ENCODE results near the gene IRAK2.

IRAK2 gene

GRCh38 chr3:10188804-10189556 is 24.3 kb downstream of the IRAK2 start:
- DNase-seq (ENCODE audit: low read depth in 3 of 3), result no peak

GRCh38 chr3:10189557-10190354 is 25.0 kb downstream of the IRAK2 start:
- peak in 1 of 3 experiments; percentile 47 for DNase-seq (ENCODE audit: low read depth in 3 of 3)

- DNase-seq (ENCODE audit: low read depth in 3 of 3), result peak; percentile 37 to 63 (median 43)
These were observed 28.4 kb downstream of the IRAK2 start for GRCh38 chr3:10192953-10193691.

GRCh38 chr3:10193692-10194327 is 29.1 kb downstream of the IRAK2 start:
- DNase-seq (ENCODE audit: low read depth in 3 of 3), result no peak

GRCh38 chr3:10194328-10195071 is 29.8 kb downstream of the IRAK2 start:
- no peak for DNase-seq (ENCODE audit: low read depth in 3 of 3)

GRCh38 chr3:10195366-10196089 is 30.8 kb downstream of the IRAK2 start:
- DNase-seq (ENCODE audit: low read depth in 3 of 3), result no peak

GRCh38 chr3:10196389-10197052 is 31.8 kb downstream of the IRAK2 start:
- DNase-seq (ENCODE audit: low read depth in 3 of 3), result no peak

- DNase-seq (ENCODE audit: low read depth in 3 of 3), result no peak
These were observed 33.5 kb downstream of the IRAK2 start for GRCh38 chr3:10198226-10198625.

- peak; percentile 31 to 64 (median 45) for DNase-seq (ENCODE audit: low read depth in 3 of 3)
These were observed 34.3 kb downstream of the IRAK2 start for GRCh38 chr3:10198761-10199649.

GRCh38 chr3:10204921-10205320 is 40.2 kb downstream of the IRAK2 start:
- DNase-seq (ENCODE audit: low read depth in 3 of 3), result no peak

GRCh38 chr3:10205451-10206165 is 40.9 kb downstream of the IRAK2 start:
- no peak for DNase-seq (ENCODE audit: low read depth in 3 of 3)

GRCh38 chr3:10206166-10206511 is 41.4 kb downstream of the IRAK2 start:
- no peak for DNase-seq (ENCODE audit: low read depth in 3 of 3)

GRCh38 chr3:10213156-10213792 is 48.6 kb downstream of the IRAK2 start:
- DNase-seq (ENCODE audit: low read depth in 3 of 3), result no peak

GRCh38 chr3:10215578-10216368 is 51.1 kb downstream of the IRAK2 start:
- no peak for DNase-seq (ENCODE audit: low read depth in 3 of 3)

GRCh38 chr3:10217359-10217758 is 52.6 kb downstream of the IRAK2 start:
- DNase-seq (ENCODE audit: low read depth in 3 of 3), result no peak

GRCh38 chr3:10219737-10220136 is 55.0 kb downstream of the IRAK2 start:
- no peak for DNase-seq (ENCODE audit: low read depth in 3 of 3)

Data from stimulated activated CD4-positive, alpha-beta T cell treated with anti-CD3 and anti-CD28 coated beads, TNF-alpha, amount 100 ng/mL, for 24 hours (primary cell).